Gastrocnemius medialis (tissue), 4 donors: ENCODE data around the gene GRIA2.

ENCODE experiments used
- POLR2A ChIP-seq, 2 donors: fragments of 450-650 bp; IDR thresholded peaks; one replicate each; pipeline ENCODE4 v1.6.1; 2017; ENCODE audit warnings: antibody characterized with exemption in 2 of 2, mild to moderate bottlenecking in 2 of 2, moderate library complexity in 2 of 2
- TF ChIP-seq, protein P1 (sequence below), 5 experiments: fragments of 450-650 bp in 3 of 5; fragments of 200-600 bp in 2 of 5; sonication (generic) in 2 of 5; IDR thresholded peaks in 4 of 5; conservative IDR thresholded peaks in 1 of 5; 1 replicate in 4 of 5; 2 replicates in 1 of 5; pipeline ENCODE4 v1.5.1; 2016 to 2019; ENCODE audit warnings: antibody characterized with exemption in 5 of 5, mild to moderate bottlenecking in 3 of 5, moderate library complexity in 3 of 5

DNA sequence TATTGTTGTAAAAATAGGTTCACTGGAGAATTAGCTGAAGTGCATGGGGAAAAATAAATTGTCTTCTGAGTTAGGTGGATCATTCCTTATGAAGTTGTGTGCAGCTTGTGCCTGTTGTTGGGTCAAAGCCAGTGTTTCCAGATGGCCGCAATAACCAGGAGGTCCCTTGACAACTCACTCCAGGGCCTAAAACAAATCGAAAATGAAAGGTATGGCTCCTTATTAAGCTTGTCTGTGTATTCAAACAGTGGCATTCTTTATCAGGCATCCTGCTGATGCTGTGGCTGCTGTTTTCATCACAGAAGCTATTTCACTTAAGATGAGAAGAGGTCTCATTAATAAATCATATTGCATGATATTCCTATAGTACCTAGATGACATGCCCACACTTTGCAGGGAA is 80.2 kb downstream of the GRIA2 start:
- TF ChIP-seq, protein P1, sequence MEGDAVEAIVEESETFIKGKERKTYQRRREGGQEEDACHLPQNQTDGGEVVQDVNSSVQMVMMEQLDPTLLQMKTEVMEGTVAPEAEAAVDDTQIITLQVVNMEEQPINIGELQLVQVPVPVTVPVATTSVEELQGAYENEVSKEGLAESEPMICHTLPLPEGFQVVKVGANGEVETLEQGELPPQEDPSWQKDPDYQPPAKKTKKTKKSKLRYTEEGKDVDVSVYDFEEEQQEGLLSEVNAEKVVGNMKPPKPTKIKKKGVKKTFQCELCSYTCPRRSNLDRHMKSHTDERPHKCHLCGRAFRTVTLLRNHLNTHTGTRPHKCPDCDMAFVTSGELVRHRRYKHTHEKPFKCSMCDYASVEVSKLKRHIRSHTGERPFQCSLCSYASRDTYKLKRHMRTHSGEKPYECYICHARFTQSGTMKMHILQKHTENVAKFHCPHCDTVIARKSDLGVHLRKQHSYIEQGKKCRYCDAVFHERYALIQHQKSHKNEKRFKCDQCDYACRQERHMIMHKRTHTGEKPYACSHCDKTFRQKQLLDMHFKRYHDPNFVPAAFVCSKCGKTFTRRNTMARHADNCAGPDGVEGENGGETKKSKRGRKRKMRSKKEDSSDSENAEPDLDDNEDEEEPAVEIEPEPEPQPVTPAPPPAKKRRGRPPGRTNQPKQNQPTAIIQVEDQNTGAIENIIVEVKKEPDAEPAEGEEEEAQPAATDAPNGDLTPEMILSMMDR (IDR thresholded peaks at IDR 0.05 in 4 of 5, conservative IDR thresholded peaks at IDR 0.05 in 1 of 5): no peak
- no peak for TF ChIP-seq POLR2A (IDR thresholded peaks at IDR 0.05)
